GM10266 (cell line): ENCODE results near the gene SDHC.

Source experiments
- DNase-seq: peaks from one replicate; pipeline ENCODE4 v3.0.0; 2012; ENCODE audit errors: extremely low spot score
- TF ChIP-seq, protein P1 (sequence below): IDR thresholded peaks from 2 replicates; pipeline ENCODE4 v1.5.1; 2012; ENCODE audit warnings: mild to moderate bottlenecking, low read depth; ENCODE audit not compliant: control insufficient read depth, insufficient read depth; ENCODE audit errors: missing control alignments

SDHC gene

DNA sequence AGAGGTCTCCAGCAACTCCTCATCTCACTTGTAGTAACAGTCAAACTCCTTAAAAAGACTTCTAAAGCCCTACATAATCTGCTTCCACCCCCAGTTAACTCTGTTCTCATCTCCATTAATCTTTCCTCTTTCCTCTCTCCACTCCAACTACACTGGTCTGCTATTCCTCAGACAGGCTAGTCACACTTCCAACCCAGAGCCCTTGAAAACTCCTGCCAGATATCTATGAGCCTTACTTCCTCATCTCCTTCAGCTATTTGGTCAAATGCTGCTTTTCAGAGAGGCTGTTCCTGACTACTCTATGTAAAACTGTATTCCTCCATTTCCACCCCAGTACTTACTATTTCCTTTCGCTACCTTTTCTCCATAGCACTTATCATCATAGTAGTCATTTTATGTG, 31.2 kb upstream of the SDHC start:
- DNase-seq: no peak
- TF ChIP-seq, protein P1, sequence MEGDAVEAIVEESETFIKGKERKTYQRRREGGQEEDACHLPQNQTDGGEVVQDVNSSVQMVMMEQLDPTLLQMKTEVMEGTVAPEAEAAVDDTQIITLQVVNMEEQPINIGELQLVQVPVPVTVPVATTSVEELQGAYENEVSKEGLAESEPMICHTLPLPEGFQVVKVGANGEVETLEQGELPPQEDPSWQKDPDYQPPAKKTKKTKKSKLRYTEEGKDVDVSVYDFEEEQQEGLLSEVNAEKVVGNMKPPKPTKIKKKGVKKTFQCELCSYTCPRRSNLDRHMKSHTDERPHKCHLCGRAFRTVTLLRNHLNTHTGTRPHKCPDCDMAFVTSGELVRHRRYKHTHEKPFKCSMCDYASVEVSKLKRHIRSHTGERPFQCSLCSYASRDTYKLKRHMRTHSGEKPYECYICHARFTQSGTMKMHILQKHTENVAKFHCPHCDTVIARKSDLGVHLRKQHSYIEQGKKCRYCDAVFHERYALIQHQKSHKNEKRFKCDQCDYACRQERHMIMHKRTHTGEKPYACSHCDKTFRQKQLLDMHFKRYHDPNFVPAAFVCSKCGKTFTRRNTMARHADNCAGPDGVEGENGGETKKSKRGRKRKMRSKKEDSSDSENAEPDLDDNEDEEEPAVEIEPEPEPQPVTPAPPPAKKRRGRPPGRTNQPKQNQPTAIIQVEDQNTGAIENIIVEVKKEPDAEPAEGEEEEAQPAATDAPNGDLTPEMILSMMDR: no peak

DNA sequence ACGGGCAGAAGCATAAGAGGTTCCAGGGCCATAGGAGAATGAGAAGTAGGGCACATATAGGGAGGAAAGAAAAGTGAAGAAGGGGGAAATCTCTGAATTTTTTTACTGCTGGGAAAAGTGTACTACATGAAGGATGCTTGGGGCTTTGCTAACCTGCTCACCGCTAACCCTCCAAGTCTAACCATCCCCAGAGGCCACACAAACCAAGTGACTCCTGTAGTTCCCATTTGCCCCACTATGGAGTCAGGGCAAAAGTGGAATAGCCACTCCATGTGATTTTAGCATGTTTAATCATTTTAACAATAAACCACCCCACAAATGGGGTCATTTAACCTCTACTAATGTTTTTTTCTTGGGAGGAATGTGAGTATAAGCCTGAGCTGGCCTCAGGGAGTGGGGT, 29.1 kb upstream of the SDHC start:
- TF ChIP-seq, protein P1: no peak
- no peak for DNase-seq

DNA sequence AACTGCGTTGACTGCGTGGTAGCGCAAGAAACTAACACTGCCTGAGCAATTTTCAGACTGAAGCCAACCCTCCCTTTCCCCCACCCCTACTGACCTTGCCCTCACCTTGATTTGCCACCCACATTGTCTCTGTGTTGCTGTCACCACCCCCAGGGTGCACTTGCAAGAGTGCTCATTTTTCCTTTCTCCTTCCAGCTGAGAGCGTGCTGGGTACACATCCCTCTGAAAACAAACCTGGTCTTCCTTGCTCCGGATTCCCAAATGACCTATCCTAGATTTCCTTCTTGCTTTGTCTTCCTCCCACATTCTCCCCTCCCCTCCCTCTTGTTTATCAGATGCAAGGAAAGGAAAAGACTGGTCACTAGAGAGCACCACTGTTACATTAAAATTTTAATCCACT, 28.7 kb upstream of the SDHC start:
- TF ChIP-seq, protein P1: no peak
- DNase-seq: no peak

DNA sequence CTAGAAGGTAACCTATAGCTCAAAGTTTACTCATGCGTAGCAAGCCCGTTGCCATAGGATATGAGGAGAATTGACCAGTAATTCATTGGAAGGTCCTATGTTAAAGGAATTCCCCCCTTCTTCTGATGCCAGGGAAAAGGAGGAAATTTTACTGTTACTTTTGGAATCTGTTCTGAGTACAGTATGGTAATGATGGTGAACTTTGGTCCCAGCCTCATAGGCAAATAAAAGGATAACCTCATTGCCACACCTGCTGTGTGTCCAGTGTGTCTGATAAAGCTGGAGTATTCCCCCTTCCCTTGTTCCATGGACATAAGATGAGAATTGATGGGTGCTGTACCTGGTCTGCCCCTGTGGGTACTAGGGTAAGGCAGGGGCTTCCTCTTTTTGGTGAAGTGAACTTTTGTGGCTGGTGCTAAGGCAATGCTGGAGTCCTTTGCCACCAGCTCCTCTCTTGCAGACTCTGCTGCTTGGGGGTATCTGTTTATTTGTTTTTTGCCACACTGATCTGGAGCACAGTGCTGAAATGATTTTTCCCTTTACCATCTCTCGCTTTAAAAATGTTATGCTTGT, 26.6 kb upstream of the SDHC start:
- DNase-seq: no peak
- TF ChIP-seq, protein P1: no peak

DNA sequence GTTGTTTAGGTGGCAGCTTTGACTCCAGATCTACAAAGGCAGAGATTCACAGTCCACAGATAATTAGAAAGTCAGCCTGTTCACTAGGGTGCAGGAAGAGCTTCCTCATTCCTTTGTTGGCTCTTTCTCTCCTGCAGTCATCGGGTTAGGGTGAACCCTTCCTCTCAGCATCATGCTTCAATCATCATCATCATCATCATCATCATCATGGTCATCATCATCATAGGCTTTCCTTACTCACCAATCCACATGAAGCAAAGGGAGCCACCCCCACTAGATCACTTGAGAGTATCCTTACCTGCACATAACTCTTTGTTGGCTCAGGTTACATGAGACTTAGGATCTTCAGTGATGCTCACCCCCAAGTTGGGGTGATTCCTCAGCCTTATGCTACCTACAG, 23.4 kb upstream of the SDHC start:
- DNase-seq: no peak
- TF ChIP-seq, protein P1: no peak

DNA sequence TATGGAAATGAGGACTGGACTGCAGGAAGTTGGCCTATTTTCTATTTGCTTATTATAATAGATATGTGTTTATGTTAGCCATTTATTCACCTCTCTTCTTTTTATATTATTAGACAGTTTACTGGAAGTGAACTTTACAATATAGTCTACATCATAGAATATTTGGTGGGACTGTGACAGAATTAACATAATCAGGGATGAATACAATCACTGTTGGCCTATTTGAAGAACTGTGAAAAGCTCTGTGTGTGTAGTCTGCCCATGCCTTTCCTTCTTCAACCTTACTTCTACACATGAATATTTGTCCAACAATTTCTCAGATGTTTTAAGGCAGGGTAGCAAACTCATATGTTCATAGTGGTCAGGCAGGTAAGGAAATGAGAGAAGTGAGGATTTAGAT, 16.8 kb upstream of the SDHC start:
- TF ChIP-seq, protein P1: no peak
- DNase-seq: no peak

DNA sequence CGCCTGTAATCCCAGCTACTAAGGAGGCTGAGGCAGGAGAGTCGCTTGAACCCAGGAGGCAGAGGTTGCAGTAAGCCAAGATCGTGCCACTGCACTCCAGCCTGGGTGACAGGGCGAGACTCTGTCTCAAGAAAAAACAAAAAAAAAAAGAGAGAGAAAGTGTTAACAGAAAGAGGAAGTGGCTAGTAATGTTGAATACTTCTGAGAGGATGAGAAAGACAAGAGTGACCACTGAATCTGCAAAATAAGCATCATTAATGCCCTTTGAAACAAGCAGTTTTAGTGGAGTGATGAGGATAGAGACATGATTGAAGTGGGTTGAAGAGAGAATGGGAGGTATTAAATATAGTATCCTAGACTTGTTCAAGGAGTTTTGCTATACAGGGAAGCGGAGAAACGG, 16.1 kb upstream of the SDHC start:
- TF ChIP-seq, protein P1: no peak
- DNase-seq: peak; percentile 56
